ENCODE results near the gene C21orf58. TPM values are rescaled to one million over a fixed set of nuclear protein-coding genes. Genes with fewer than 3 reads are reported as not detected.

Gene C21orf58
- total RNA-seq, 2 donors from 2014 or later = 19.6 to 37.4 TPM

DNA sequence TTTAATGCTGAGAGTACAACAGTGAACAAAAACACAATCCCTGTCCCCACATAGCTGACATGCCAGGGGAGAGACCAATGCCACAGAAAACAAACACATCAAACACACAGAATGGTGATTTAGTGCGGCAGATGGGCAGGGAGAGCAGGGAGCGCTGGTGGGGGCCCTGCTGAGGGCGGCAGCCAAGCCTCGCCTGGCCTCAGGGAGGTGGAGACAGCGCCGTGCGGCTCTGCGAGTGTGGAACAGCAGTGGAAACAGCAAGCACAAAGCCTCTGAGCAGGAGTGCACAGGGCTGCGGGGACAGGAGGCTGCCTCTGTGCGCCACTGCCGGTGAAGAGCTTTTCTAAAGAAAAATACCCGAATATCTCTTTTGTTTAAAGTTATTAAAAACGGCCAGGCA lies 55.3 kb downstream of the C21orf58 start:
- Histone ChIP-seq H3K36me3 (ENCODE audit: control insufficient read depth, insufficient read depth, low read length) (peaks cover 82% of the 10 kb centered on the region), H3K4me3 (ENCODE audit: low read length) (no peak overlapping the region), H3K27ac (ENCODE audit: low read depth, low read length) (no peak overlapping the region), H3K27me3 (ENCODE audit: control insufficient read depth, insufficient read depth, low read length, poor library complexity, severe bottlenecking) (no peaks in the 10 kb centered on the region), H3K9ac (ENCODE audit: extremely low read depth, low read length, poor library complexity, severe bottlenecking) (no peak overlapping the region), H3K9me3 (ENCODE audit: control insufficient read depth, low read length) (no peaks in the 10 kb centered on the region), H3K4me1 (ENCODE audit: control insufficient read depth, insufficient read depth, low read length) (no peaks in the 10 kb centered on the region)
- Mint-ChIP-seq H3K27ac (no peak overlapping the region), H3K4me1 (no peaks in the 10 kb centered on the region), H3K9me3 (no peaks in the 10 kb centered on the region), H3K36me3 (ENCODE audit: low read depth) (peaks cover 77% of the 10 kb centered on the region), H3K4me3 (no peak overlapping the region), H3K27me3 (ENCODE audit: insufficient read depth) (no peaks in the 10 kb centered on the region)
- TF ChIP-seq, protein P1, sequence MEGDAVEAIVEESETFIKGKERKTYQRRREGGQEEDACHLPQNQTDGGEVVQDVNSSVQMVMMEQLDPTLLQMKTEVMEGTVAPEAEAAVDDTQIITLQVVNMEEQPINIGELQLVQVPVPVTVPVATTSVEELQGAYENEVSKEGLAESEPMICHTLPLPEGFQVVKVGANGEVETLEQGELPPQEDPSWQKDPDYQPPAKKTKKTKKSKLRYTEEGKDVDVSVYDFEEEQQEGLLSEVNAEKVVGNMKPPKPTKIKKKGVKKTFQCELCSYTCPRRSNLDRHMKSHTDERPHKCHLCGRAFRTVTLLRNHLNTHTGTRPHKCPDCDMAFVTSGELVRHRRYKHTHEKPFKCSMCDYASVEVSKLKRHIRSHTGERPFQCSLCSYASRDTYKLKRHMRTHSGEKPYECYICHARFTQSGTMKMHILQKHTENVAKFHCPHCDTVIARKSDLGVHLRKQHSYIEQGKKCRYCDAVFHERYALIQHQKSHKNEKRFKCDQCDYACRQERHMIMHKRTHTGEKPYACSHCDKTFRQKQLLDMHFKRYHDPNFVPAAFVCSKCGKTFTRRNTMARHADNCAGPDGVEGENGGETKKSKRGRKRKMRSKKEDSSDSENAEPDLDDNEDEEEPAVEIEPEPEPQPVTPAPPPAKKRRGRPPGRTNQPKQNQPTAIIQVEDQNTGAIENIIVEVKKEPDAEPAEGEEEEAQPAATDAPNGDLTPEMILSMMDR (conservative IDR thresholded peaks at IDR 0.05) = no peak
- no peak for DNase-seq
- 95 to 97% methylated on average over 11 to 13 of the region's 13 CpGs for WGBS, 2 experiments (ENCODE audit: insufficient coverage in 1 of 2, insufficient read length in 1 of 2)

- Histone ChIP-seq H3K36me3 (ENCODE audit: control insufficient read depth, insufficient read depth, low read length) (peaks cover 79% of the 10 kb centered on the region), H3K9me3 (ENCODE audit: control insufficient read depth, low read length) (no peaks in the 10 kb centered on the region), H3K9ac (ENCODE audit: extremely low read depth, low read length, poor library complexity, severe bottlenecking) (no peak overlapping the region), H3K27ac (ENCODE audit: low read depth, low read length) (no peak overlapping the region), H3K4me1 (ENCODE audit: control insufficient read depth, insufficient read depth, low read length) (no peaks in the 10 kb centered on the region), H3K4me3 (ENCODE audit: low read length) (no peak overlapping the region), H3K27me3 (ENCODE audit: control insufficient read depth, insufficient read depth, low read length, poor library complexity, severe bottlenecking) (no peaks in the 10 kb centered on the region)
- Mint-ChIP-seq H3K4me1 (no peaks in the 10 kb centered on the region), H3K36me3 (ENCODE audit: low read depth) (peaks cover 78% of the 10 kb centered on the region), H3K4me3 (no peak overlapping the region), H3K9me3 (no peaks in the 10 kb centered on the region), H3K27ac (no peak overlapping the region), H3K27me3 (ENCODE audit: insufficient read depth) (no peaks in the 10 kb centered on the region)
- TF ChIP-seq, protein P1 (conservative IDR thresholded peaks at IDR 0.05) = no peak
- DNase-seq = no peak
- 93% methylated on average over 16 to 19 of the region's 19 CpGs for WGBS, 2 experiments (ENCODE audit: insufficient coverage in 1 of 2, insufficient read length in 1 of 2)
Measured at GRCh38 chr21:46266946-46267345, 56.7 kb downstream of the C21orf58 start.

- H3K27ac ChIP-seq (ENCODE audit: low read depth, low read length) = no peak overlapping the region
Measured at GRCh38 chr21:46265736-46266525, 57.7 kb downstream of the C21orf58 start.

More at GRCh38 chr21:46265736-46266525, 57.7 kb downstream of the C21orf58 start:
- Histone ChIP-seq H3K4me1 (ENCODE audit: control insufficient read depth, insufficient read depth, low read length) (no peaks in the 10 kb centered on the region), H3K9ac (ENCODE audit: extremely low read depth, low read length, poor library complexity, severe bottlenecking) (no peak overlapping the region), H3K27me3 (ENCODE audit: control insufficient read depth, insufficient read depth, low read length, poor library complexity, severe bottlenecking) (no peaks in the 10 kb centered on the region), H3K4me3 (ENCODE audit: low read length) (no peak overlapping the region), H3K9me3 (ENCODE audit: control insufficient read depth, low read length) (no peaks in the 10 kb centered on the region), H3K36me3 (ENCODE audit: control insufficient read depth, insufficient read depth, low read length) (peaks cover 83% of the 10 kb centered on the region)
- WGBS, 2 experiments (ENCODE audit: insufficient coverage in 1 of 2, insufficient read length in 1 of 2) = 93 to 94% methylated on average over 19 to 26 of the region's 26 CpGs
- Mint-ChIP-seq H3K4me3 (no peak overlapping the region), H3K4me1 (no peaks in the 10 kb centered on the region), H3K36me3 (ENCODE audit: low read depth) (peaks cover 81% of the 10 kb centered on the region), H3K27ac (peak overlapping the region; percentile 7), H3K27me3 (ENCODE audit: insufficient read depth) (no peaks in the 10 kb centered on the region), H3K9me3 (no peaks in the 10 kb centered on the region)
- DNase-seq = no peak
- TF ChIP-seq, protein P1 (conservative IDR thresholded peaks at IDR 0.05) = no peak

Data from endodermal cell (in vitro differentiated cells).